ENCODE results near the gene SSH3.
A peak's percentile ranks its signal among the peaks of the same experiment; 100 is the strongest.
"Not testable (repeated sequence)": the region's sequence is repeated elsewhere in the genome, so short reads cannot be mapped to it uniquely, and the experiment has no call there.

SSH3 gene, protein sequence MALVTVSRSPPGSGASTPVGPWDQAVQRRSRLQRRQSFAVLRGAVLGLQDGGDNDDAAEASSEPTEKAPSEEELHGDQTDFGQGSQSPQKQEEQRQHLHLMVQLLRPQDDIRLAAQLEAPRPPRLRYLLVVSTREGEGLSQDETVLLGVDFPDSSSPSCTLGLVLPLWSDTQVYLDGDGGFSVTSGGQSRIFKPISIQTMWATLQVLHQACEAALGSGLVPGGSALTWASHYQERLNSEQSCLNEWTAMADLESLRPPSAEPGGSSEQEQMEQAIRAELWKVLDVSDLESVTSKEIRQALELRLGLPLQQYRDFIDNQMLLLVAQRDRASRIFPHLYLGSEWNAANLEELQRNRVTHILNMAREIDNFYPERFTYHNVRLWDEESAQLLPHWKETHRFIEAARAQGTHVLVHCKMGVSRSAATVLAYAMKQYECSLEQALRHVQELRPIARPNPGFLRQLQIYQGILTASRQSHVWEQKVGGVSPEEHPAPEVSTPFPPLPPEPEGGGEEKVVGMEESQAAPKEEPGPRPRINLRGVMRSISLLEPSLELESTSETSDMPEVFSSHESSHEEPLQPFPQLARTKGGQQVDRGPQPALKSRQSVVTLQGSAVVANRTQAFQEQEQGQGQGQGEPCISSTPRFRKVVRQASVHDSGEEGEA

DNA sequence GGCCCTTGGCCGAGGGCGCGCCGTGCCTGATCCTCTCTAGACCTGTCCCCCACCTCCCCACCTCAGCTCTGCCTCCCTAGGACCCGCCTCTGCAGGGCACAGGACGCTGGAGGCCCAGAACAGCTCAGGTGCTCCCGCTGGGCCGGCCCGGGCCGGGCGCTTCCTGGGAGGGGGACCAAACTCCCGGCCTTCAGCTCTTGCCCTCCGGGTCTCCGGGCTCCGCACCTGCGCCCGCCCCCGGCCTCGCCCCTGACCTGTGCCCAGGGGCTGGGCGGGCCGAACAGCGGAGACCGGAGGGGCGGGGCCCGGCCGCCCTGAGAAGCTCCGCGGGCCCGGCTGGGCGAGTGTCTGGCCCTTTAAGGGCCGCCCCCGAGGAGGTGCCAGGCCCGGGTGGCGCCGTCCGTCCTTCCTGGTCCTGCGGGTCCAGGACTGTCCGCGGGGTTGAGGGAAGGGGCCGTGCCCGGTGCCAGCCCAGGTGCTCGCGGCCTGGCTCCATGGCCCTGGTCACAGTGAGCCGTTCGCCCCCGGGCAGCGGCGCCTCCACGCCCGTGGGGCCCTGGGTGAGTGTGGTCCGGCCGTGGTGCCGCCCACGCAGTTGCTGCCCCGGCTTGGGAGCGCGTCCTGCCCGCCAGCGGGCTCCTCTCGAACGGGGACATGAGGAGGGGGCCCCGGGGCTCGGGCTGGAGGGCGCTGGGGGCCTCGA, at the start of gene SSH3:
Gene SSH3 (plus strand): TSS at position 399 of the 703 bp plus-strand sequence. CDS start 96 bp downstream, at position 495.
- DNase-seq (ENCODE audit: low read depth): no peak

DNA sequence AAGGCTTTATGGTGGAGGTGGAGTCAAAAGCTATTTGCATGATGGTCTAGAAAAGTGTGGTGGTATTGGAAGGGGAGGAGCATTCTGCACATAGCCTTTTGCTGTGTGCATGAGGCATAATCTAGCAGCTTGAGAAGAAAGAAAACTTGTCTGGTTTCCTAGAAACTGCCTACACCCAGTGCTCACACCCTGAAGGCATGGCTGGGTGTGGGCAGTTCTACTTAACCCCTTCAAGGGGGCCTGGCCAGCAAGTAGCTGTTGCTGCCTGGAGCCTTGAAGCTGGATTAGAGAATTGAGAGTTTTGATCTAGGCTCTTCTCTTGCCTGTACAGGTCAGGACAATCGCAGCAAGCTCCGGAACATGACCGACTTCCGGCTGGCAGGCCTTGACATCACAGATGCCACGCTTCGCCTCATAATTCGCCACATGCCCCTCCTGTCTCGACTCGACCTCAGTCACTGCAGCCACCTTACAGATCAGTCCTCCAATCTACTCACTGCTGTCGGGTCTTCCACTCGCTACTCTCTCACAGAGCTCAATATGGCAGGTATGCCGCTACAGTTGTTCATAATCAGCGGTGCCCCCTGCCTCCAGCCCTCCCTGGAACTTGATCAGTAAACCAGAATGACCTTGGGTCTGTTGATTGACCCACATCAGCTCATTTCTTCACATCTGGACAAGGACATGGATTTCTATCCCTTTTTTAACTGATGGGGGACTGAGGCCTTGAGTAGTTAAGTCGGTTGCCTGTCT, 49.3 kb upstream of the SSH3 start:
- DNase-seq (ENCODE audit: low read depth): no peak

- no peak for DNase-seq (ENCODE audit: low read depth)
Measured at GRCh38 chr11:67254798-67255197, 48.5 kb upstream of the SSH3 start.

GRCh38 chr11:67255353-67255752, 48.0 kb upstream of the SSH3 start:
- DNase-seq (ENCODE audit: low read depth): no peak

DNA sequence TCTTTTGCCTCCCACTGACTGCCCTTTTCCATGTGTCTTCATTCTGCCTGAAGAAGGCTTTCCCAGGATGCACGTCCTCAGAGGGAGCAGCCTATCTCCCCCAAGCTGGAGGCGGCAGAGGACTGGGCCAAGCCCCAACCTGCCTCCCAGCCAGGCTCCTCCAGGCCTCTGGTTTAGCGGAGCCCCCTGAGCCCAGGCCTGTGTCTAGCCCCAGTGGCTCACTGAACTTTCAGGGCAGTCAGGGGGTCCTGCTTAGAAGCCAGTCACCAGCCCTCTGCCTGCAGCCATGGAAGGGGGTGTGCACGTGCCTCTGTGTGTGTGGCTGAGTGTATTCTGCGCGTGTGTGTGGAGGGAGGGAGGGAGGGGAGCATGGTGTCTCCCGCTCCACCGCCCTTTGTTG, 47.5 kb upstream of the SSH3 start:
- no peak for DNase-seq (ENCODE audit: low read depth)

DNA sequence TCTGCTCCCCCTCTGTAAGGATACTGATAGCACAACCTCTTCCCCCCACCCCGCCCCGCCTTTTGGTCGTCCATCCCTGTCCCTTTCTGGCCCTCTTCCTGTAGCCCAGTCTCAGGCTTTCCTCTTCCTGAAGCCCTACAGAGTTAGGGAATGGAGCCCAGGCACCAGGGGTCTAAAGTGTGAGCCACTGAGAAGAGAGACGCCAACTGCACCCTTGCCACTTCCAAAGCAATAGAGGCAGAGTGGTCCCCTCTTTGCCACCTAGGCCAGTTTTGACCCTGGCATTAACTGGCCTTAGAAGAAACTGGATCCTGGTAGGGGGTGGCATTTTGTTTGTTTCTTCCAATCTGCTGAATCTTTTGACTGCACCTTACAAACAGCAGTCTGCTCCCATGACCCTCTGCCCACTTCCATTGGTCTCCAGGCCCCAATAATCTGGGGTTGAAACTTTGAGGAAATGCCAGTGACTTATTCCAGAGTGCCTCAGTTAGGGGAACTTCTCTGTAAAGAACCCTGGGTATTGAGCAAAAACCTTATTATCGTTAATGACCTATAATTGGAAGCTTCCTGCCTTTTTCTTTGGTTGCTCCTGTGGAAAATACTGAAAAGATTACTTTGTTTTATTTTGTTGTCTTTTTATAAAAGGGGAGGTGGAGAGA, 46.7 kb upstream of the SSH3 start:
- DNase-seq (ENCODE audit: low read depth): no peak

- no peak for DNase-seq (ENCODE audit: low read depth)
Measured at GRCh38 chr11:67260406-67260805, 42.9 kb upstream of the SSH3 start.

- DNase-seq (ENCODE audit: low read depth): not testable (repeated sequence)
Measured at GRCh38 chr11:67260885-67261639, 42.3 kb upstream of the SSH3 start.

DNA sequence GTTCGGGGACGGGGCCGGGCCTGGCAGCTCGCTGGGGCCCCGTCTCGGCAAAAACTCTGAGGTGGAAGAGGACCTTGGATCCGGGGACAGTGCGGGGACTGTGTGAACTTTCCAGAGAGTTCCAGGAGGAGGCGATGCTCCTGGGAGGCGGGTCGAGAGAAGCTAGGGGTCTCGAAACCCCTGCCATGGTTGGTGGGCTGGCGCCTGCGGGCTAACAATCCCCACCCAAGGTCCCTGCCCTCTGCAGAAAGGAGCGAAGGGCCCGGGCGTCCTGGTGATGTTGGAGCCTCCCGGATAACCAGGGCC, 41.7 kb upstream of the SSH3 start:
- no peak for DNase-seq (ENCODE audit: low read depth)

GRCh38 chr11:67261946-67262681, 41.2 kb upstream of the SSH3 start:
- no peak for DNase-seq (ENCODE audit: low read depth)

GRCh38 chr11:67262731-67263675, 40.3 kb upstream of the SSH3 start:
- DNase-seq (ENCODE audit: low read depth): no peak

GRCh38 chr11:67264260-67264659, 39.1 kb upstream of the SSH3 start:
- no peak for DNase-seq (ENCODE audit: low read depth)

GRCh38 chr11:67264877-67265632, 38.3 kb upstream of the SSH3 start:
- no peak for DNase-seq (ENCODE audit: low read depth)

GRCh38 chr11:67265633-67266448, 37.5 kb upstream of the SSH3 start:
- DNase-seq (ENCODE audit: low read depth): peak; percentile 63

DNA sequence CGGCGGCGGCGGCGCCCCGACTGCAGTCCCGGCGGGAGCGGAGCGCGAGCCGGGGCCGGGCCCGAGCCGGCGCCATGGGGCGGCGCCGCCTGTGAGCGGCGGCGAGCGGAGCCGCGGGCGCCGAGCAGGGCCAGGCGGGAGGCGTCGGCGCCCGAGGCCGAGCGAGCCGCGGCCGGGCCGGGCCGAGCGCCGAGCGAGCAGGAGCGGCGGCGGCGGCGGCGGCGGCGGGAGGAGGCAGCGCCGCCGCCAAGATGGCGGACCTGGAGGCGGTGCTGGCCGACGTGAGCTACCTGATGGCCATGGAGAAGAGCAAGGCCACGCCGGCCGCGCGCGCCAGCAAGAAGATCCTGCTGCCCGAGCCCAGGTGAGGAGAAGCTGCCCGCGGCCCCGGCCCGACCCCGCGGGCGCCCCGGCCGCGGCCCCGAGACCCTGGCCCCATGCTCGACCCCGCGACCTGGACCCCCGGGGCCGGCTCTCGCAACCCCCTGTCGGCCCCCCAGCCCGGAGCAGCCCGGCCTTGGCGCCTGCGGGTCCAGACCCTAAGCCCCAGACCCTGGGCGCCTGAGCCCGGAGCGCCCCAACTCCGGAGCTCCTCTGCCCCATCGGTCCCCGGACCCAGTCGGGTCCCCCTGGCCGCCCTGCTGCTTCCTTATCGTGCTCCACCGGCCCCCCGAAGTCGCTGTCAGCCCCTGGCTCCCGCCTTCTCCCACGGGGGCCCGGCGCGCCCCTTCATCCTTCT, 36.7 kb upstream of the SSH3 start, which contains the start of gene GRK2:
Gene GRK2 (plus strand): TSS at position 25 of the 739 bp plus-strand sequence. CDS start 227 bp downstream, at position 252.
- no peak for DNase-seq (ENCODE audit: low read depth)

DNA sequence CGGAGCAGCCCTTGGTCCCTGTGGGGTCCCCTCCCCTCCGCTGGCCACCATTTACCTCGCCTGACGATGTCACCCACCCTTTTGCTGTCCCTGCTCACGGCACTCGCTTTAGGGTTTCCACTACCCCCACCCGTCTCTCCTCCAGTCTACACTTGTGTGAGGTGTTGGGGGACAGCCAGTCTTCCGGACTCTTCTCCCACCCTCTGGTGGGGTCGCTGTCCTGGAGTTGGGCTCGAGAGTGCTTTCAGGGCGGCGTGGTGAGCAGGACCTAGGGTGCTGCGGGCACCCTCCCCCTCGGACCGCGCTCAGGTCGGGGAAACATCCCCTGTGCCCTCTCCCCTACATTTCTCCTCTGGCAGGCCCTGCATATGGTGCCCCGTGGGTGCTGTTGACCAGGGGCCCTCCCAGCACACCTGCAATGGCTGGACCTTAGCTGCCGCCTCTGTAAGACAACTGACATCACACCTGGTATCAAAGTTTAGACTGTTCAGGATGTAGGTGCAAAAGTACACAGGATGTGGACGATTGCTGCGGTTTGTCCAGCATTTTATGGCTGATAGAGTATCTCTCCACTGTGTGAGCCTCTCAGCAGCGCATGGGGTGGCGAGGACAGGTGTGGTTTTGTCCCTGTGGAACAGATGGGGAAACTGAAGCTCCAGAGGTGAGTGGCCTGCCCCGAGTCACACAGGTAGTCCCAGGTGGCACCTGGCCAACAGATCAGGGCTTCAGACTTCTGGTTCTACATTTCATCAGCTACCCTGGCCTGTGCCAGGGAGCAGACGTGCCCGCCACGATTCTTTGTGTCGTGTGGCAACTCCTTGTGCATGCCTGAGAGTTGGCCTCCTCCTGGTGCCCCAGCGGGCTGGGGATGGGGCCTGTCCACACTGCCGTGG, 35.9 kb upstream of the SSH3 start:
- DNase-seq (ENCODE audit: low read depth): no peak
